ENCODE results near the gene NAALADL1.

Gene NAALADL1

DNA sequence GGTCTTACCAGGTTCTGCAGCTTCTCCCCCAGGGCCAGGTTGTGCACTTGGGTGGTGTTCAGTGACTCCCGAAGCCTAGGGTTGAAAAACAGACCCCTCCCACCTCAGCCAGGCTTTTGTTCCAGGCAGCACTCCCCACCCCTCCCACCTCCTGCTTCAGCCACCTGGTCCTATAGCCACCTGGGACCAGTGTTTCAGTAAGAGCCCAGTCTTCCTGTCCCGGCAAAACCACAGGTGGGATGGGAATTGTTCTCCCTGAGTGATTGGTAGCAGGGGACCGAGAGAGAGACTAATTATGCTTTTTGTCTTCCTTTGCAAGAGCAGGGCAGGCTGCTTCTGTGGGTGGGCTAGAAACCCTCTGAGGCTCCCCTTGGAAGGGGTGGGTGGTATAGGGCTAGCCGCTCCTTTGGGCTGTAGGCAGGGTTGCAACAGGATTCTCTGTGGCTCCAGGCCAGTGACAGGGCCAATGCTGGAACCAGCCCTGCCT lies 8.5 kb upstream of the NAALADL1 start:
- no peak for DNase-seq
- TF ChIP-seq GATA1 (IDR thresholded peaks at IDR 0.05; ENCODE audit: low read depth, low read length) (no peak), POLR2A (IDR thresholded peaks at IDR 0.05; ENCODE audit: low read length) (no peak)

- DNase-seq: no peak
- TF ChIP-seq POLR2A (IDR thresholded peaks at IDR 0.05; ENCODE audit: low read length) (no peak), GATA1 (IDR thresholded peaks at IDR 0.05; ENCODE audit: low read depth, low read length) (no peak)
Observed at GRCh38 chr11:65066315-65066714, 8.0 kb upstream of the NAALADL1 start.

GRCh38 chr11:65065851-65066250 lies 7.5 kb upstream of the NAALADL1 start:
- DNase-seq: no peak
- TF ChIP-seq GATA1 (IDR thresholded peaks at IDR 0.05; ENCODE audit: low read depth, low read length) (no peak), POLR2A (IDR thresholded peaks at IDR 0.05; ENCODE audit: low read length) (no peak)

- no peak for DNase-seq
- no peak for TF ChIP-seq POLR2A (IDR thresholded peaks at IDR 0.05; ENCODE audit: low read length)
- no peak for TF ChIP-seq GATA1 (IDR thresholded peaks at IDR 0.05; ENCODE audit: low read depth, low read length)
Observed at GRCh38 chr11:65064847-65065240, 6.5 kb upstream of the NAALADL1 start.

GRCh38 chr11:65063532-65063931 lies 5.2 kb upstream of the NAALADL1 start:
- DNase-seq: no peak

GRCh38 chr11:65060913-65061408 lies 2.6 kb upstream of the NAALADL1 start:
- TF ChIP-seq GATA1 (IDR thresholded peaks at IDR 0.05; ENCODE audit: low read depth, low read length) (no peak), POLR2A (IDR thresholded peaks at IDR 0.05; ENCODE audit: low read length) (no peak)
- DNase-seq: peak; percentile 56 to 60

More at GRCh38 chr11:65063532-65063931, 5.2 kb upstream of the NAALADL1 start:
- no peak for TF ChIP-seq GATA1 (IDR thresholded peaks at IDR 0.05; ENCODE audit: low read depth, low read length)
- no peak for TF ChIP-seq POLR2A (IDR thresholded peaks at IDR 0.05; ENCODE audit: low read length)

GRCh38 chr11:65059959-65060824 lies 1.8 kb upstream of the NAALADL1 start:
- DNase-seq: peak; percentile 20 to 28
- TF ChIP-seq GATA1 (IDR thresholded peaks at IDR 0.05; ENCODE audit: low read depth, low read length): no peak
- TF ChIP-seq POLR2A (IDR thresholded peaks at IDR 0.05; ENCODE audit: low read length): no peak

DNA sequence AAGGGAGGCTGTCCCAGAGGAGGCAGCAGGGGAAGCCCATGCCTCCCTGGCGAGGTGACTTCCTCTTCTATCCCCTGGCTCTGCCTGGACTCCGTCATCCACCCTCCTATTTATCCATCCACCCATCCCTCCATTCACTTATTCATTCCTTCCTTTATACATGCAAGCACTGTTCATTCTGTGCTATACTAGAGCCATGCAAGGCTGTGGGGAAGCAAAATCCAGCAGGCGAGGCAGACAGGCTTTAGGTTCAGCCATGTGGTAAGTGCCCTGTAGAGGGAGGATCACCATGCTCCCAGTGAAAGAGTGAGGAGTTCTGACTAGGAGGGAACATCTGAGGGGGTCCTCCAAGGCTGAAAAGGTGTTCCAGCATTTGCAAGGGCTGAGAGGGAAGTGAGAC lies 1.2 kb upstream of the NAALADL1 start:
- DNase-seq: no peak
- TF ChIP-seq GATA1 (IDR thresholded peaks at IDR 0.05; ENCODE audit: low read depth, low read length) (no peak), POLR2A (IDR thresholded peaks at IDR 0.05; ENCODE audit: low read length) (no peak)

DNA sequence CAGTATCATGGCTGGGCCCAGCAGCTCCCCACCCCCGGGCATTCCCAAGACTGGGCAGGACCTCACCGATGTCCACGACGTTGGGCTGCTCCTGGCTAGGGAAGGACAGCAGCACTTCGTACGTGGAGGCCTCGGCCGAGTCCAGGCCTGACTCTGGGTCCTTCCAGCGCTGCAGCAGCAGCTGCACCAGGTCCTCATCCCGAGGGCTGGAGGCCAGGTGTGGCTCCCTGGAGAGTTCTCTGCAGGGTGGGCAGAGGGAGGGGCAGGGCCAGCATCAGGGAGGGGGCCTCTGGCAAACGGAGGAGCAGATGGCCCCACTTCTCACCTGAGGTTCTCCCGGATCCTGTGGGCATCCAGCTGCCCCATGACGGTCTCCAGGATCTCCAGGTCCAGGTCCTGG lies 341 bp downstream of the NAALADL1 start:
- TF ChIP-seq GATA1 (IDR thresholded peaks at IDR 0.05; ENCODE audit: low read depth, low read length) (no peak), POLR2A (IDR thresholded peaks at IDR 0.05; ENCODE audit: low read length) (no peak)
- DNase-seq: no peak

GRCh38 chr11:65057526-65057925 lies 827 bp downstream of the NAALADL1 start:
- no peak for DNase-seq
- TF ChIP-seq POLR2A (IDR thresholded peaks at IDR 0.05; ENCODE audit: low read length) (no peak), GATA1 (IDR thresholded peaks at IDR 0.05; ENCODE audit: low read depth, low read length) (no peak)

GRCh38 chr11:65056999-65057398 lies 1.4 kb downstream of the NAALADL1 start:
- no peak for DNase-seq
- TF ChIP-seq GATA1 (IDR thresholded peaks at IDR 0.05; ENCODE audit: low read depth, low read length) (no peak), POLR2A (IDR thresholded peaks at IDR 0.05; ENCODE audit: low read length) (no peak)

- TF ChIP-seq POLR2A (IDR thresholded peaks at IDR 0.05; ENCODE audit: low read length) (no peak), GATA1 (IDR thresholded peaks at IDR 0.05; ENCODE audit: low read depth, low read length) (no peak)
- no peak for DNase-seq
Observed at GRCh38 chr11:65055538-65055937, 2.8 kb downstream of the NAALADL1 start.

- DNase-seq: no peak
- TF ChIP-seq GATA1 (IDR thresholded peaks at IDR 0.05; ENCODE audit: low read depth, low read length): no peak
- TF ChIP-seq POLR2A (IDR thresholded peaks at IDR 0.05; ENCODE audit: low read length): no peak
Observed at GRCh38 chr11:65053827-65054508, 4.4 kb downstream of the NAALADL1 start.

DNA sequence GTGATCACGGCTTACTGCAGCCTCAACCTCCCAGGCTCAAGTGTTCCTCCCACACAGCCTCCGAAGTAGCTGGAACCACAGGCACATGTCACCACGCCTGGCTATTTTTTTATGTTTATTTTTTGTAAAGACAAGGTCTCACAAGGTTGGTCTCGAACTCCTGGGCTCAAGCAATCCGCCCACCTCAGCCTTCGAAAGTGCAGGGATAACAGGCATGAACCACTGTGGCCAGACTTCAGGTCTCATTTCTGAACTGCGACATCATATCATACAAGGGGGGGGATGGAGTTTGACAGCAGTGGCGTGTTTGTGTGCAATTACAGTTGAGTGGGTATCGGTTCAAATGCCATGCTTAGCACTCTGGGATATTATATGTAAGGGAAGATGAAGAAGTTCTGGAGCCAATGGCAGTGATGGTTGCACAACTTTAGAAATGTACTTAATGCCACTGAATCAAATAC lies 6.9 kb downstream of the NAALADL1 start:
- TF ChIP-seq GATA1 (IDR thresholded peaks at IDR 0.05; ENCODE audit: low read depth, low read length): no peak
- no peak for TF ChIP-seq POLR2A (IDR thresholded peaks at IDR 0.05; ENCODE audit: low read length)
- no peak for DNase-seq

Measured in erythroblast (primary cell).